Chondrocyte (in vitro differentiated cells): ENCODE results near the gene OSBPL6. TPM values are rescaled to one million over a fixed set of nuclear protein-coding genes. Genes with fewer than 3 reads are reported as not detected.

Experiments
- total RNA-seq: library from RNA; stranded (reverse); gene quantifications from 3 replicates; pipeline ENCODE4 v1.2.1, GENCODE V29; 2021

The OSBPL6 gene
- total RNA-seq, 1 donor from 2014 or later: 10.3 TPM

Other genes with a start within 250 kb of the OSBPL6 start
- 2.1 to 6.8 TPM (median 2.4 TPM) in 3 replicates for gene PDE11A, start 121.7 kb upstream of the OSBPL6 start, total RNA-seq
- gene RBM45, start 82.1 kb upstream of the OSBPL6 start, total RNA-seq: 9.9 to 15.5 TPM (median 10.3 TPM) in 3 replicates